KMS-11 (cell line): Measurements from ENCODE around the gene IFNA1.

Experiments used
- H2AFZ ChIP-seq: fragments of 200-600 bp; sonication (generic); 2 replicates; pipeline ENCODE4 v1.6.1; 2016; ENCODE audit warnings: antibody characterized with exemption, mixed run types, low read depth
- H3K27ac ChIP-seq: fragments of 200-600 bp; sonication (generic); 2 replicates; pipeline ENCODE4 v1.6.1; 2016; ENCODE audit warnings: mild to moderate bottlenecking, mixed run types
- H3K27me3 ChIP-seq: fragments of 200-600 bp; sonication (generic); 2 replicates; pipeline ENCODE4 v1.6.1; 2017; ENCODE audit warnings: mild to moderate bottlenecking, low read depth, mixed run types, moderate library complexity; ENCODE audit not compliant: insufficient read depth
- H3K36me3 ChIP-seq: fragments of 200-600 bp; sonication (generic); 2 replicates; pipeline ENCODE4 v1.6.1; 2017; ENCODE audit warnings: mild to moderate bottlenecking, mixed run types; ENCODE audit not compliant: insufficient read depth
- H3K4me1 ChIP-seq: fragments of 200-600 bp; sonication (generic); 2 replicates; pipeline ENCODE4 v1.6.1; 2016; ENCODE audit warnings: mild to moderate bottlenecking, low read depth, mixed run types; ENCODE audit not compliant: poor library complexity, severe bottlenecking
- H3K4me2 ChIP-seq: fragments of 200-600 bp; sonication (generic); 2 replicates; pipeline ENCODE4 v1.7.0; 2016; ENCODE audit warnings: mild to moderate bottlenecking, mixed run types
- H3K4me3 ChIP-seq: fragments of 200-600 bp; sonication (generic); IDR thresholded peaks from 2 replicates; pipeline ENCODE4 v1.6.1; 2017; ENCODE audit warnings: low read depth, low read length, mixed read lengths; ENCODE audit not compliant: insufficient read depth
- H3K79me2 ChIP-seq: fragments of 200-600 bp; sonication (generic); 2 replicates; pipeline ENCODE4 v1.6.1; 2016; ENCODE audit warnings: low read depth, mixed run types; ENCODE audit not compliant: insufficient read depth
- H3K9ac ChIP-seq: fragments of 200-600 bp; sonication (generic); 2 replicates; pipeline ENCODE4 v1.6.1; 2016; ENCODE audit warnings: mild to moderate bottlenecking, mixed run types
- H4K20me1 ChIP-seq: fragments of 200-600 bp; sonication (generic); 2 replicates; pipeline ENCODE4 v1.6.1; 2016; ENCODE audit warnings: mild to moderate bottlenecking, mixed run types; ENCODE audit not compliant: insufficient read depth
- TF ChIP-seq, protein P1 (sequence below): fragments of 200-600 bp; sonication (generic); conservative IDR thresholded peaks from 2 replicates; pipeline ENCODE4 v1.6.1; 2017; ENCODE audit warnings: low read depth, mild to moderate bottlenecking, antibody characterized with exemption, low read length, moderate library complexity, mixed read lengths

IFNA1 gene

GRCh38 chr9:21477466-21477865, 37.2 kb downstream of the IFNA1 start:
- Histone ChIP-seq H3K79me2 (no peaks in the 10 kb centered on the region), H3K4me1 (no peaks in the 10 kb centered on the region), H3K27ac (no peak overlapping the region), H4K20me1 (no peaks in the 10 kb centered on the region), H2AFZ (no peak overlapping the region), H3K36me3 (no peaks in the 10 kb centered on the region), H3K4me3 (no peak overlapping the region), H3K9ac (no peak overlapping the region), H3K4me2 (no peak overlapping the region), H3K27me3 (no peaks in the 10 kb centered on the region)
- TF ChIP-seq, protein P1, sequence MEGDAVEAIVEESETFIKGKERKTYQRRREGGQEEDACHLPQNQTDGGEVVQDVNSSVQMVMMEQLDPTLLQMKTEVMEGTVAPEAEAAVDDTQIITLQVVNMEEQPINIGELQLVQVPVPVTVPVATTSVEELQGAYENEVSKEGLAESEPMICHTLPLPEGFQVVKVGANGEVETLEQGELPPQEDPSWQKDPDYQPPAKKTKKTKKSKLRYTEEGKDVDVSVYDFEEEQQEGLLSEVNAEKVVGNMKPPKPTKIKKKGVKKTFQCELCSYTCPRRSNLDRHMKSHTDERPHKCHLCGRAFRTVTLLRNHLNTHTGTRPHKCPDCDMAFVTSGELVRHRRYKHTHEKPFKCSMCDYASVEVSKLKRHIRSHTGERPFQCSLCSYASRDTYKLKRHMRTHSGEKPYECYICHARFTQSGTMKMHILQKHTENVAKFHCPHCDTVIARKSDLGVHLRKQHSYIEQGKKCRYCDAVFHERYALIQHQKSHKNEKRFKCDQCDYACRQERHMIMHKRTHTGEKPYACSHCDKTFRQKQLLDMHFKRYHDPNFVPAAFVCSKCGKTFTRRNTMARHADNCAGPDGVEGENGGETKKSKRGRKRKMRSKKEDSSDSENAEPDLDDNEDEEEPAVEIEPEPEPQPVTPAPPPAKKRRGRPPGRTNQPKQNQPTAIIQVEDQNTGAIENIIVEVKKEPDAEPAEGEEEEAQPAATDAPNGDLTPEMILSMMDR: no peak

DNA sequence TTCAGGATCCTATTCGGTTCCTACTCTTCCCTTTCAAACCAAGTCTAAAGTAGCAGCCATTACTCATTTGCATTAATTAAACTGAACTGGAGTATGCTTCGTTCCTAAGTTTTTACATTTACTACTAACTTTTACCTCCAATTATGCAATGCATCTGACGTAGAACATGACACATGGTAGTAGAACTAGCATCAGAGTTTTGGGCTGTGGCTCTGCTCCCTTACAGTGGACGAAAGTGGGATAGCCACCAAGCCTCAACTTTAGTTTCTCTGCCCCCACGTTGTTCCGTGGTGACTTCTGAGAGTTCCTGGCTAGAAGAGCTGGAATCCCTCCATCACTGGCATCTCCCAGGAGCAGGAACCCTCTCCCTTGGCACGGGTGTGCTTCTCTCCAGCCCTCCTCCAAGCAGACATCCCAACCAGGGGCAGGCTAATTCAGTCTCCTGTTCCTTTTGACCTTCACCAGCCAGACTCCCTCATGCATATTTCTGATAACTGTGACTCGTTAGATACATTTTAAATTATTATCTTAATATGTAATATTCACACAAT, 39.0 kb downstream of the IFNA1 start:
- Histone ChIP-seq H3K36me3 (no peaks in the 10 kb centered on the region), H2AFZ (no peak overlapping the region), H4K20me1 (no peaks in the 10 kb centered on the region), H3K27me3 (no peaks in the 10 kb centered on the region), H3K79me2 (no peaks in the 10 kb centered on the region), H3K4me1 (no peaks in the 10 kb centered on the region), H3K4me2 (no peak overlapping the region), H3K27ac (no peak overlapping the region), H3K9ac (no peak overlapping the region), H3K4me3 (no peak overlapping the region)
- TF ChIP-seq, protein P1: no peak

- Histone ChIP-seq H3K36me3 (no peaks in the 10 kb centered on the region), H3K79me2 (no peaks in the 10 kb centered on the region), H3K27me3 (no peaks in the 10 kb centered on the region), H3K4me2 (no peak overlapping the region), H3K27ac (no peak overlapping the region), H3K9ac (no peak overlapping the region), H3K4me3 (no peak overlapping the region), H2AFZ (no peak overlapping the region), H4K20me1 (no peaks in the 10 kb centered on the region), H3K4me1 (no peaks in the 10 kb centered on the region)
- TF ChIP-seq, protein P1: no peak
Observed at GRCh38 chr9:21481470-21482056, 41.3 kb downstream of the IFNA1 start.

DNA sequence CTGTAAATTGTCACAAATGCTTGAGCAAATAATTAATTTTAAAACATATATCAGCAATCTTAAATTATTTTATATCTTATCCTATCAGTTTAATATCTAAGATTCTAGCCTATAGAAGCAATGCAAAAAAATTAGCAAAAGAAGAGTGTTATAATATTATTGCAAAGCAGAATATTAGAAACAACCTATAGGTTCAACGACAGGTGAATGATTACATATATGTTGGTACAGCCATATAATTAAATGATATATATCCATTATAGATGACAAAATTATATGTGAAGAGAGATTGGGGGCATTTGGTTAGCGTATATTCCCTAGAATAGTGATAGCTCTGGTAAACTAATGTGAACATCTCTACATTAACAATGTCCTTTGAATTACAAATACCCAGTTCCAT, 42.0 kb downstream of the IFNA1 start, which contains the start of gene IFNE:
Gene IFNE (minus strand): TSS at position 101 of the 400 bp plus-strand sequence. CDS start 619 bp downstream, outside the sequence.
- Histone ChIP-seq H3K4me2 (no peak within 1 kb of the TSS), H3K4me3 (no peak within 1 kb of the TSS), H3K36me3 (no peaks in the 10 kb centered on the region), H3K9ac (no peak within 1 kb of the TSS), H3K79me2 (no peaks in the 10 kb centered on the region), H4K20me1 (no peaks in the 10 kb centered on the region), H3K27ac (no peak within 1 kb of the TSS), H2AFZ (no peak within 1 kb of the TSS), H3K27me3 (no peaks in the 10 kb centered on the region), H3K4me1 (no peaks in the 10 kb centered on the region)
- TF ChIP-seq, protein P1: no peak
